ENCODE results near the gene FNIP1.
"Not testable (repeated sequence)": the region's sequence is repeated elsewhere in the genome, so short reads cannot be mapped to it uniquely, and the experiment has no call there.

FNIP1 gene

DNA sequence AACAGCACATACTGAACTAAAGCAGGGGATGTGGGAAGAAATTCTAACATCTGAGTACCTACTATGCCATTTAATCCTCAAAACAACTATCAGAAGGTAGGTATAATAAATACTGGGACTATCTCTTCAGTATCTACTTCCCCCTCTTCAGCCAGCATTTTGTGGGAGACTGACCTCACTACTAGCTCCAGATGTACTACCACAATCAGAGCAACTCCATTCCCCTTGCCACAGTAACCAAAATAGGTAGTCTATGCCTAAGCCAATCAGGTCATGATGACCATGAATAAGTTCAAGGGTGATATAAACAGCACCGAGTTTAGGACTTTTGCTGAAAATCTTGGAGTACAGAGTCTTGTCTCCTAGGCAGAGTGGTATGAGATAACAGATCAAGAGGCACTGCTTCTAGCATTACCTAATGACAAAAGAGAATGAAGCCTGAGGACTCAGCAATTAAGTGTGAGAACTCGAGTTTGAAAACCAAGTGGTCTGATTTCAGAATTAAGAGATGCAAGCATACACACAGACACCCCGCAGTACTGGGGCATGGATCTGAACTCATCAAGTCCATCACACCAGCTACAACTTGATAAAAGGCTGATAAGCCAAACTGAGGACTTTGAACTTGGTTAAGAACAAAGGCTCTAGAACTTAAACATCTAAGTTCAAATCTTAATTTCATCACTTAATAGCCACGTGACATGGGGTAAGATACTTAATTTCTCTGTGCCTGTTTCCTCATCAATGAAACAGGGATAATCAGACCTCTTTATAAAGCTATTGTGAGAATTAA is 9.7 kb downstream of the FNIP1 start:
- DNase-seq (ENCODE audit: low spot score) = no peak

DNA sequence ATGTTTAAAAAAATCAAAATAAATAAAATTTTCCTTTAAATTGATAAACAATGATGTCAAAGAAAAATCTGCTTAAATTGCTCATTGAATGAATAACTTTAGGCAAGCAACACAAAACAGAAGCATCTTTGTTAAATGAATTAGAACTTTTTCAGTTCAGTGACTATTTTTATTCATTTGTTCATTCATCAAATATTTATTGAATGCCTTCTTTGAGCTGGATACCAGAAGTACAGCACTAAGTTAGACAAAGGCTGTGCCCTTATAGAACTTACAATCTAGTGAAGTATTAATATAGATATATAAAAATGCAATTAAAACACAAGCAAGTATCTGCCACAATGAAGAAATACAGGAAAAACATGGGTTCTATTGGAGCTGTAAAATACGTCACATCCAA is 10.8 kb downstream of the FNIP1 start:
- no peak for DNase-seq (ENCODE audit: low spot score)

DNA sequence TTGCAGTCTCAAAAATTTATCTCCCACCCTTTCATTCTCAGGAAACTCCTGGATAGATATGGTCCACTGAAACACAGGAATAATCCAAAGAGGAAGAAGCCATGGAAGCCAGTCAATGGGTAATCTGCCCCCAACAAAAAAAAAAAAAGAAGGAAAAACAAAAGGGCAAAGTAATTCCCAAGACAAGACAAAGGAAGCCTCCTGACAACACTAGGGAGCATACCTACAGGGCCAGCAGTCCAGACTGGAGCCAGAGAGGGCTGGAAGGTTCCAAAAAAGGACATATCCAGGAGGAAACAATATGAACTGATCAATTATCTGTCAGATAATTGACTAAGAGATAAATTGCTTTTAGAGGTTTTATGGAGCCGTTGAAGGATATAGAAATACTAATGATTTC is 12.9 kb downstream of the FNIP1 start:
- no peak for DNase-seq (ENCODE audit: low spot score)

DNA sequence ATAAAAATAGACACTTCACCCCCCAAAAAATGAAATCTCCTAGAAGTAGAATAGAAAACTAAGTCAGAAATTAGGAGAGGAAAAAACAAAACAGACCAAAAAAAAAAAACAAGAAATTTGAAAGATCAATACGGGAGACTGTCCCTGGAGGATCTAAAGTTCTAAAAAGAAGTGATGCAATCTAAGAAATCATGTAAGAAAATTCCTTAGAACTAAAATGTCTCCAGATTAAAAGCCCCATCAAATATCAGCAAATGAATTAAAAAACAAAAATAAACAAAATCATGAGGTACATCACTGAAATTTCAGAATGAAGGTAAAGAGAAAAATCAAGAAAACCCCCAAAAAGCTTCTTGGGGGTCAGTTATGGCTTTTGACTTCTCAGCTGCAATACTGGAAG is 13.5 kb downstream of the FNIP1 start:
- no peak for DNase-seq (ENCODE audit: low spot score)

DNA sequence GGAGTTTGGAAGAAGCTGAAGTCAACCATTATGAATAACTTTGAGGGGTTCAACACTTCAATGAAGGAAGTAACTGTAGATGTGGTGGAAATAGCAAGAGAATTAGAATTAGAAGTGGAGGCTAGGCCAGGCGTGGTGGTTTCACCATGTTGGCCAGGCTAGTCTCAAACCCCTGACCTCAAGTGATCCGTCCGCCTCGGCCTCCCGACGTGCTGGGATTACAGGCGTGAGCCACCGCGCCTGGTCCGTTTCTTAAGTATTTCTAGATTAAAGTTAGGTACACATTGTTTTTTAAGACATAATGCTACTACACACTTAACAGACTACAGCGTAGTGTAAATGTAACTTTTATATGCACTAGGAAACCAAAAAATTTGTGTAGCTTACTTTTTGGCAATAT is 14.1 kb downstream of the FNIP1 start:
- no peak for DNase-seq (ENCODE audit: low spot score)

DNA sequence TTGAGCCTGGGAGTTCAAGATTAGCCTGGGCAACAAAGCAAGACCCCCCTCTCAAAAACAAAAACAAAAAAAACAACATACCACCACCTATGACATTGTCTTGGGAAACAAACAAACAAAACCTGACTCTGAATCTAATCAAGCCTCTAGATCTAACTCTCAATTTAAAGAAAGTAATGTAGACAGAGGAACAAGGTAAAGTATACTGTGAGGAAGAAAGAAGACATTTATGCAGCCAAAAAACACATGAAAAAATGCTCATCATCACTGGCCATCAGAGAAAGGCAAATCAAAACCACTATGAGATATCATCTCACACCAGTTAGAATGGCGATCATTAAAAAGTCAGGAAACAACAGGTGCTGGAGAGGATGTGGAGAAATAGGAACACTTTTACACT is 18.7 kb downstream of the FNIP1 start:
- not testable (repeated sequence) for DNase-seq (ENCODE audit: low spot score)

DNA sequence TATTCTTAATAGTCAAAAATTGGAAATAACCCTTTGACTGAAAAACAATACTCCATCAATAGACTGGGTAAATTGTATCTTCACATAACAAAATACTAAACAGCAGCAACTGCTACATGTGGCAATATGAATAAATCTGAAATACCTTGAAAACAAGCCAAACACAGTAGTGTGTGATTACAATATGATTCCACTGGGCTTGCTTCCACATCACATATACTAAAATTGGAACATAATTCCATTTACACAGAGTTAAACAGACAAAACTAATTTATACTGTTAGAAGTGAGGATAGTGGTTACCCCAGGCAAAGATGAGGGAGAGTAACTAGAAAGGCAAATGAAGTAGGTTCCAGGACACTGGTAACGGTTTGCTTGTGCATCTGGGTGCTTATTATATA is 20.4 kb downstream of the FNIP1 start:
- DNase-seq (ENCODE audit: low spot score) = no peak

DNA sequence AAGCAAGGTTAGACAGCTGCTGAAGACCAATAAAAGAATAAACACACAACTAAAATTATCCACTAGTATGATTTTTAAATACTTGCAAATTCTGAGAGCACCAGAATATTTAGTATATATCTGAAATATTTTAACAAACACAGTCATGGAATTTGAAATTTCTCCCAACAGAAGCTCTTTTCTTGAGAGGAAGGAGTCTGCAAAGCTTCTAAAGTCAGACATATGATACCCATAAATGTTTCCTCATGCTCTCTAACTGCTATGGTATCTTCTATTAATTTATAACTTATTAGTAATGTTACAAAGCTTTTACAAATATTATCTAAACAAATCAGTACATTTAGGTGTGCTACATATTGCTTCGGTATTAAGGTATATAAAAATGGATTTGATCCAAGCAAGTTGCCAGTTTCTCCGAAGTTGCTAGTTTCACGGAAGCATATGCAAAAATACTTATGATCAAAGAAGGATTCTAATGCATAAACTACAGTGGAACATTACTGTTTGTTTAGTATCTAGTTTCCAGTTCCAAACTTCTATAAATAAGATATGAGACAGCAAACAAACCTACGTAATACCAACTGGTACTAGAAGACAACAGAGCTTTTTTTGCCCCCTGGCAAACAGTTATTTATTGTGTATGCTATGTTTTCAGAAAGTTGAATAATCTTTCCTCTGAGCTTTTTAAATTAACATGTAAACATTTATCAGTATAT is 22.0 kb downstream of the FNIP1 start:
- DNase-seq (ENCODE audit: low spot score) = no peak

DNA sequence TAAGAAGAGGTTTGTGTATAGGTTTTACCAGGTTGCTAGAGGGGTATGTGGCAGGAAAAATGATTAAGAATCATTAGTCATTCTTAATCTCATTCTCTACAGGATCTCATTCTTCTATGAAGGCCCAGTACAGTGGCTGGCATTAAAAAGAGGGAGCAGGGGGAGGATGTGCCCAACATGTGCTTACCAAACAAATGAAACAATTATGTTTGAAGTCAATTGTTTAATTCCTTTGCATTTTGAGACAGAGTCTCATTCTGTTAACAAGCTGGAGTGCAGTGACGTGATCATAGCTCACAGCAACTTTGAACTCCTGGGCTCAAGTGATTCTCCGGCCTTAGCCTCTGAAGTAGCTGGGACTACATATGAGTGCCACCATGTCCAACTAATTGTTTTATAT is 23.0 kb downstream of the FNIP1 start:
- DNase-seq (ENCODE audit: low spot score) = no peak

DNA sequence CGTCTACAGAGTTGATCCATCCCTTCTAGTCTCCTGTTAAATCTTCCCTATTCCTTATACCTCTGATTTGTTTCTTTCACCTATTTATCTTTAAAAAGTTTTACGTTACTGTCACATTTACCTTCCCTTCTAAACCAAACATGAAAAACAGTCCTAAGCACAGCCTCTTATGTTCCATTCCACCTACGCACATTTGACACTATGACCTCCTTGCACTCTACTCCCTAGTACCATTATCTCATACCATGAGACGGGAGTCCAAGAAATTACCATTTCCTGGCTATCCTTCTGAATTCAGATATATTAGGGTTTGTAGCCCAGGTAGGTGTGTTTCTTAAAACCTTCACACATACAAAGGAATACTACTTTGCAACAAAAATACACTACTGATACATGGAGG is 25.1 kb downstream of the FNIP1 start:
- DNase-seq (ENCODE audit: low spot score) = no peak

DNA sequence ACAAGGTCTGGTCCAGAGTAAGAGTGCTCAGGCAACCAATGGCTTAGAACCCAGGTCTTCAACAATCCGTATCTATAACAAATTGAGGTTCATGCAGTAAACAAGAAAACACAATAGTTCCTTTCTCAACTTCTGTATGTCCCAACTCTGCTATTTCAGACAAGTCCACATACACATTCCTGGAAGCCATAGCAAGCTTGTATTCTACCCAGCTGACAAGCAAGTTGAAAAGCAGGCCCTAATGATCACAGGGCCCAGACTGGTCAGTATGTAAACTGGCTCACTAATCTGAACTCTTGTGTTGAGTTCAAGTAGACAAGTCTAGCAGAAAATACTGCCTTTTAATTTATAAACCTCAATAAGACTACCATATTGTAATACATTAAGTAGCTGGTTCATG is 26.9 kb downstream of the FNIP1 start:
- no peak for DNase-seq (ENCODE audit: low spot score)

DNA sequence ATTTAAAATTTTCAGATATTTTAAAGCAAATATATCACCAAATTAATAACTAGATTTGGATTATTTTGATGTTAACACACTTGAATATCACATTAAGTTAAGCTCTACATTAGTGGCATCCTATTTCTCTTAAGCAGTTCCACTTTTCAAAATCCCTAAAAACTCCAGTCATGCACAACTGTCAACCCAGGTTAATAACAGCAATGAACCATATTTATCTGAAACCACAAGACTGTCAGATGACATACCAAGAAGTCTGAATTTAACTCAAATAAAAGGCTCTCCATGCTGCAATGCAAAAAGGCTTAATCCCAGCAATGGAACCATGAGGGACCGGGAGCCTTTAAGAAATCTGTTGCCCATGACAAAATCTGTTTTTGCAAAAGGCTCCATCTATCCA is 27.5 kb downstream of the FNIP1 start:
- DNase-seq (ENCODE audit: low spot score) = no peak

DNA sequence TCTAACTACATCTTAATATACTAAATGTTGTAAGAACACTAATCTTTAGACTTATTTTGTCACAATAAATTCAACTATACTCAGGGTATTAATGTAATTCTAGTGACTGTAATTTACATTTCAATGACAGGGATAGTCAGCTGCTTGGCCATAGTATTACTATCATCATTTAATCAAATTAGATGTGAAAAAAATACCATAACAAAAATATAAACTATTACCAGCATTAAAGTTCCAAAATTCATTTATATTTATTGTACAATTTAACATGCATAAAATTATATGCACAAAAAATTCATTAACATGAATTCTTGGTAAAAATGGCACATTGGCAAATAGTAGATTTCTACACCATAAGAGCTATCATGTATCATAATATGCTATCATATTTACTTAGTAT is 28.9 kb downstream of the FNIP1 start:
- no peak for DNase-seq (ENCODE audit: low spot score)

DNA sequence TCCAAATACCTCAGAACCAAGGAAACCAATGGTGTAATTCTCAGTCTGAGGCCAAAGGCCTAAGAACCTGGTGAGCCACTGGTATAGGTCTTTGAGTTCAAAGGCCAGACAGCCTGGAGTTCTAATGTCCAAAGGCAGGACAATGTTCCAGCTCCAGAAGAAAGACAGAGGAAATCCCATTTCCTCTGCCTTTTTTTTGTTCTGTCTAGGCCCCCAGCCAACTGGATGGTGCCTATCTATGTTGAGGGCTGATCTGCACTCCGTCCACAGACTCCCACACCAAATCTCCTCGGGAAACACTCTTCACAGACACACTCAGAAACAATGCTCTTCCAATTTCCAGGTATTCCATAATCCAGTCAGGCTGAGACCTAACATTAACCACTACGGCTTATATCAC is 30.1 kb downstream of the FNIP1 start:
- no peak for DNase-seq (ENCODE audit: low spot score)

DNA sequence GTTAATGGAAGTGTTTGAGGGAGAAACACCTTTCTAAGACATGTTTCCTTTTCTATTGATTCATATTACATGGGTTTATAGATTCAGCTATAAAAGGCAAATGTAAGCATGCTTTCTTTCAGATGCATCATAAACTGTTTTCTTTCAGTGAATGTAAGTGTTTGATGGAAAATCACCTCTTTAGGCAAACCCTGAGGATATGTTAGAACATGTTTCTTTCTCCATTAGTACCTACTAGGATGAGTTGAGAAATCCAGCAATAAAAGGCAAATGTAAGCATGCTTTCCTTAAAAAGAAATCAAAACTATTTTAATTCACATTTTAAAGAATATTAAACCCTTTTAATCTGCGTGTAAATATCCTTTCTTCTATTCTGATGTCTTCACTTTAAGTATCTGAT is 31.6 kb downstream of the FNIP1 start:
- DNase-seq (ENCODE audit: low spot score) = no peak

DNA sequence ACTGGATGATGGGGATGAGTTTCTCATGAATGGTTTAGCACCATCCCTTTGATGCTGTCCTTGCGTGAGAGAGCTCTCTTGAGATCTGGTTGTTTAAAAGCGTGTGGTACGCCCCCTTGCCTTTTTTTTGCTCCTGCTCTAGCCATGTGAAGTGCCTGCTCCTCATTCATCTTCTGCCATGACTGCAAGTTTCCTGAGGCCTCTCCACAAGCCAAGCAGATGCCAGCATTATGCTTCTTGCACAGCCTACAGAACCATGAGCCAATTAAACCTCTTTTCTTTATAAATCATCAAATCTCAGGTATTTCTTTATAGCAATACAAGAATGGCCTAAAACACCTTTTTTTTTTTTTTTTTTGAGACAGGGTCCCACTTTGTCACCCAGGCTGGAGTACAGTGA is 32.8 kb downstream of the FNIP1 start:
- DNase-seq (ENCODE audit: low spot score) = no peak

DNA sequence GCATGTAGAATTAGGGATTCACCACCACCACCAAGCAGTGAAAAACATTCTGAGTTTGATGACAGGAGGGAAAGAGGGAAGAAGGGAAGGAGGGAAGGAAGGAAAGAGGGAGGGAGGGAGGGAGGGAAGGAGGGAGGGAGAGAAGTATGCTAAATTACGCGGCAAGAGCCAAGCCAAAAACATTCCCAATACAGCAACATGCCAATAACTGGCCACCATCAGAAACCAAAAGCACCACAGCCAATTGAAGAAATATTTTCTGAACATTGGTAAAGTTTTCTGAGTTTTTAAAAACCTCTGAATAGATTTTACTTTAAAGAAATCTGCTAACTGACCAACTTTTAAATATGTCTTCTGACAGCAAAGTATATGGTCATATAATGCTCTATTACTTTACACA is 36.0 kb downstream of the FNIP1 start:
- DNase-seq (ENCODE audit: low spot score) = no peak

DNA sequence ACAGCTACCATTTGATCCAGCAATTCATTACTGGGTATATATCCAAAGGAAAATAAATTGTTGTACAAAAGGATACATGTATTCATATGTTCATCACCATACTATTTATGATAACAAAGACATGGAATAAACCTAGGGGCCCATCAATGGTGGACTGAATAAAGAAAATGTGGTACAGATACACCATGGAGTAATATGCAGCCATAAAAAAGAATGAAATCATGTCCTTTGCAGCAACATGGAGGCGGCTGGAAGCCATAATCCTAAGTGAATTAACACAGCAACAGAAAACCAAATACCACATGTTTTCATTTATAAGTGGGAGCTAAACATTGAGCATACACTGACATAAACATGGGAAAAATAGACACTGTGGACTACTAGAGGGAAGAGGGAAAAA is 37.1 kb downstream of the FNIP1 start:
- DNase-seq (ENCODE audit: low spot score) = no peak

DNA sequence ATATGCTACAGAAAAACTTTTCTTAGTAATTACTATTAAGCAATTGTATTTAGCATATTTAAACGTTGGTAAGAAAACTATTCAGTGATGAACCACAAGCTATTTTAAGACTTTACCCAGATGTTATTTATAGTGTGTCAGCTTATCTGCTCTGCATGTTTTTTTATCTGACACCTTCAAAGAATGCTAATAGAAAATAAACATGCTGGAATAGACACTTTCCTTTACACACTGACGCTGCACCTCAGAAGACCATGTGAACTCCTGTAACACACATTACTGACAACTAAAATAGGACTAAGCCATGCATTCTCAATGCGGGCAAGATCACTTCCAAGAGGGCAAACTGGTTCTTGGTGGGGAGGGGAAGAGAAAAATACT is 38.3 kb downstream of the FNIP1 start:
- DNase-seq (ENCODE audit: low spot score) = no peak

DNA sequence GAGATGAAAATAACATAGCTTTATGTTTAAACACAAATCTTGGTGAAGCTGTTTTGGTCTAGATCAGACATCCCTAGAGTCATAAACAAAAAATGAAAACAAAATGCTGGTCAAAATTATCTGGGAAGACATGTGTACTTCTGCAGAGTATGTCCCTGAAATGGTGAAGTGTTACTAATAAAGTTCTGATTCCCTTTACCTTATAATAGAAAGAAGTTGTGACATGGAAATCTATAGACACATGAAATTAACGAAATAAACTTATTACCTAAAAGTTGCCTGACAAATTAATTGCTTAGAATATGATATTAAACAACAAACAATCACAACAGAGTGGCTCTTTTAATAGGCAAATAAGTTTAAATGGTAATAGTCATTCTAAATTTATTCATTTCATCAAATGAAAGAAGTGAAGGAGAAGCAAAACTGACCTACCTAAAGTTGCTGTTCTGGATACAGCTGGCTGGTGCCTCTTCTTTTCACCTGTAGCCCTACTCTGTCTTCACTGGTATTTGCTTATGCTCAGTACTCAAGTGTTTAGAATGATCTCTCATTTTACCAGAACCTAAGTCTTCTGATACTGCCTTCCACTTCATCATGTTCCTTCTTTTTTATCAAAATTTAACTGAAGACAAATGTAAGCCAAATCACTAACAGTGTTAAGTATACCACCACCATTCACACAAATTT is 38.8 kb downstream of the FNIP1 start:
- no peak for DNase-seq (ENCODE audit: low spot score)

DNA sequence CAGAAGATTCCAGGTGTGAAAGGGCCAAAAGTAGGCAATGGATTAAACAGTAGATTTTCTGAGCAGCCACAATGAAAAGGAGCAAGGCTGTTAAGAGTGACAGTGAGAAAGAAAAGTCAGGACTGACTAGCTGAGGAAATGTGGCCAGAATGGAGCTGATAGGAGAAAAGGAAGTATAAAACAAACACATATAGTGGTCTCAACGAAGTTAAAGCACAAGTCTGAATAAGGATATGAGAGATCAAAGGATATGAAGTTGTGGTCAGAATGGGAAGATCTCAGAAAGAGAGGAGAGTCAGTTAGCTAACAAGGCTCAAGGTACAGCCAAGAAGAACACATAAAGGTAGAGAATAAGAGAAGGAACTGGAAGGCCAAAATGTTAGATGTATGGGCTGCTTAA is 39.9 kb downstream of the FNIP1 start:
- no peak for DNase-seq (ENCODE audit: low spot score)

DNA sequence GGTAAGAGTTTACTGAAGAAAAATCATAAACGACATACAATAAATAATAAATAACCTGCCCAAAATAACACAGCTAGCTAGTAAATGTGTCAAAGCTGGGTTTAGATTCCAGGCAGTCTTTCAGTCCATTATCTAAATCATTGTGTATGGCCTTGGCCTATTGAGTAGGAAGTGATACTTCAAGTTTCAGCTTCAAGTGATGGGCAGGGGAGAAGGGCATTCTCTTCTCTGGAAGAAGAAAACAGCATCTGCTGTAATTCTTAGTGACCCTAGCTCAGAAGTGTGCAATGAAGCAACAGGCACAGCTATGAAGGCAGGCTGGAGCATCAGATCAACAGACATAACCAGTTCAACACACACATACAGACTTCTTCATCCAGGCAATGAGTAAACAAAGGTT is 42.5 kb downstream of the FNIP1 start:
- DNase-seq (ENCODE audit: low spot score) = no peak

DNA sequence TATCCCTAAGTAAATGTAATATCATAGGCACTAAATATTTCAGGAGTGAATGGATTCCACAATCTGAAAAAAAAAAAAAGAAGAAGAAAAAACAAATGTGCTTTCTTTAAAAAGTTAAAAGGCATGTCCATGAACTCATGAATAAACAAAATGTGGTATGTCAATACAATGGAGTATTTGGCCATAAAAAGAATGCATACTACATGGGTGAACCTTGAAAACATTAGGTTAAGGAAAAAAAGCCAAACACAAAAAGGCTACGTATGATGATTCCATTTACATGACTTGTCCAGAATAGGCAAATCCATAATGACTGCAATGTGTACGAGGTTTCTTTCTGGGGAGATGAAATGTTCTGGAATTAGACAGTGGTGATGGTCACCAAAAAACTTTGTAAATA is 45.3 kb downstream of the FNIP1 start:
- DNase-seq (ENCODE audit: low spot score) = no peak

Measured in CD4-positive, alpha-beta T cell treated with Interleukin-6 at 100 ng/mL for 8 hours (primary cell).